HG03064 (cell line): ENCODE measurements around the gene UBIAD1.
"Not testable (repeated sequence)": the region's sequence is repeated elsewhere in the genome, so short reads cannot be mapped to it uniquely, and the experiment has no call there.

ENCODE experiments used
- ATAC-seq: cut with Tn5 transposase; IDR thresholded peaks from one replicate; pipeline ENCODE4 v1.9.1; 2021; ENCODE audit warnings: low read depth; ENCODE audit not compliant: unreplicated experiment

Gene UBIAD1

GRCh38 chr1:11272832-11273594, at the start of gene UBIAD1:
Gene UBIAD1, plus strand, starts transcription at chr1:11273198. Its CDS starts 334 bp downstream, at chr1:11273532.
- ATAC-seq: peak; percentile 73

GRCh38 chr1:11227106-11228077, 45.6 kb upstream of the UBIAD1 start:
- no peak for ATAC-seq

GRCh38 chr1:11229203-11229602, 43.8 kb upstream of the UBIAD1 start:
- no peak for ATAC-seq

- no peak for ATAC-seq
Observed at GRCh38 chr1:11233208-11233607, 39.8 kb upstream of the UBIAD1 start.

GRCh38 chr1:11237356-11237755, 35.6 kb upstream of the UBIAD1 start:
- ATAC-seq: no peak

- ATAC-seq: no peak
Observed at GRCh38 chr1:11238311-11238710, 34.7 kb upstream of the UBIAD1 start.

- ATAC-seq: no peak
Observed at GRCh38 chr1:11245248-11245647, 27.8 kb upstream of the UBIAD1 start.

- no peak for ATAC-seq
Observed at GRCh38 chr1:11245904-11246719, 26.9 kb upstream of the UBIAD1 start.

GRCh38 chr1:11248169-11248568, 24.8 kb upstream of the UBIAD1 start:
- no peak for ATAC-seq

- ATAC-seq: no peak
Observed at GRCh38 chr1:11252538-11252937, 20.5 kb upstream of the UBIAD1 start.

GRCh38 chr1:11253226-11253625, 19.8 kb upstream of the UBIAD1 start:
- no peak for ATAC-seq

- ATAC-seq: no peak
Observed at GRCh38 chr1:11256299-11256698, 16.7 kb upstream of the UBIAD1 start.

GRCh38 chr1:11262171-11263049, 10.6 kb upstream of the UBIAD1 start, which contains the start of gene MTOR:
Gene MTOR, minus strand, starts transcription at chr1:11262551. Its CDS starts 3,142 bp downstream, at chr1:11259409.
- ATAC-seq: peak; percentile 98

GRCh38 chr1:11266268-11267074, 6.5 kb upstream of the UBIAD1 start:
- no peak for ATAC-seq

- not testable (repeated sequence) for ATAC-seq
Observed at GRCh38 chr1:11267350-11268337, 5.4 kb upstream of the UBIAD1 start.

- ATAC-seq: no peak
Observed at GRCh38 chr1:11272544-11272831, 510 bp upstream of the UBIAD1 start.

GRCh38 chr1:11273595-11274234, 717 bp downstream of the UBIAD1 start:
- peak; percentile 37 for ATAC-seq
